Measurements from ENCODE around the gene SLC2A9. TPM values are rescaled to one million over a fixed set of nuclear protein-coding genes. Genes with fewer than 3 reads are reported as not detected.

Gene SLC2A9
- total and polyA plus RNA-seq, 2 of the 13 experiments (the other 11 are each of a cell fraction or from before 2014, with no cell fraction given), result 36.2 to 42.3 TPM

DNA sequence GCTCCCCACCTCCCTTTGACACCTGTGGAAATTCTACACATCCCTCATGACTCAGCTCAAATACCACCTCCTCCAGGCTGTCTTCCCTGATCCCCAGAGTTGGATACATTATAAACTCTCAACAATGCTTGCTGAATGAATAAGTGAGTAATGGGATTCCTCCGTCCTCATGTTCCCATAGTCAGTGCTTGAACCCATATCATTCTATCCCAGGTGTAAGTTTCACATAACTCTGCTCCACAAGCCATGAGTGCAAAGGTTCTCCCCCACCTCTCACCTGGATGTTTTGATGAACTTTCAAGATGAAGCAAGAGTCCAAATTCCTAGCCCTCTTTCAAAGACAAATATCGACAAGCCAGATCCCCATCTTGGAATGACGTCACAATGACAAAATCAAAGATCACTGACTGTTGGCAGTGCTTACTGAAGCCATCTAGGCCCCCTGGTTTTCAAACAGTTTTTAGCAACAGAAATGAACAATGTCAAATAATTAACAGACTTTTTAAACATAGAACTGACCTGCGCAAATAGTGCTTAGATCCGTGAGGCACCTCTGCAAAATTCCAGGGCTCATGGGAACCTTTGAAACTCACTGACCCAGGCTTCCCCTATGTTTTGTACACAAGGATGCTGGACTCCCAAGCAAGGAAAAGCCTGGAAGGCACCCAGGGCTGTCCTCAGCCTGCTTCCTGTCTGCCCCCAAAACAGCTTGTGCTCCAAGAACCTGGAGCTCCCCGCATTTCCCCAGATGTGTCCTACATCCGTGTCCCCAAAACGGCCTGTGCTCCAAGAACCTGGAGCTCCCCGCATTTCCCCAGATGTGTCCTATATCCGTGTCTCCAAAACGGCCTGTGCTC, 4.0 kb downstream of the SLC2A9 start (continued):
- TF ChIP-seq FOXP4 (CRISPR knock-in tag; IDR thresholded peaks at IDR 0.05), result peak; percentile 94
- TF ChIP-seq MAX (IDR thresholded peaks at IDR 0.05), result peak; percentile 72
- peak; percentile 70; the same call in 1 of the 2 replicates for TF ChIP-seq ZNF746 (CRISPR knock-in tag; IDR thresholded peaks at IDR 0.05)
- TF ChIP-seq, protein P1, sequence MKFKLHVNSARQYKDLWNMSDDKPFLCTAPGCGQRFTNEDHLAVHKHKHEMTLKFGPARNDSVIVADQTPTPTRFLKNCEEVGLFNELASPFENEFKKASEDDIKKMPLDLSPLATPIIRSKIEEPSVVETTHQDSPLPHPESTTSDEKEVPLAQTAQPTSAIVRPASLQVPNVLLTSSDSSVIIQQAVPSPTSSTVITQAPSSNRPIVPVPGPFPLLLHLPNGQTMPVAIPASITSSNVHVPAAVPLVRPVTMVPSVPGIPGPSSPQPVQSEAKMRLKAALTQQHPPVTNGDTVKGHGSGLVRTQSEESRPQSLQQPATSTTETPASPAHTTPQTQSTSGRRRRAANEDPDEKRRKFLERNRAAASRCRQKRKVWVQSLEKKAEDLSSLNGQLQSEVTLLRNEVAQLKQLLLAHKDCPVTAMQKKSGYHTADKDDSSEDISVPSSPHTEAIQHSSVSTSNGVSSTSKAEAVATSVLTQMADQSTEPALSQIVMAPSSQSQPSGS (CRISPR knock-in tag; IDR thresholded peaks at IDR 0.05), result peak; percentile 99
- TF ChIP-seq, protein P2, sequence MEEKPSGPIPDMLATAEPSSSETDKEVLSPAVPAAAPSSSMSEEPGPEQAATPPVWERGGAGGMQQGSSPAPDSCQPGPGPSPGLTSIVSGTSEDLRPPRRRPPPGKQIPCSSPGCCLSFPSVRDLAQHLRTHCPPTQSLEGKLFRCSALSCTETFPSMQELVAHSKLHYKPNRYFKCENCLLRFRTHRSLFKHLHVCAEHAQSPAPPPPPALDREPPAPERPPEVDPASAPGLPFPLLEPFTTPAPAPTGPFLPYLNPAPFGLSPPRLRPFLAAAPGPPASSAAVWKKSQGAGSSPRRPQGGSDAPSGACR (CRISPR knock-in tag; IDR thresholded peaks at IDR 0.05), result peak; percentile 78; the same call in 1 of the 2 replicates
- peak; percentile 22; the same call in 1 of the 2 replicates for TF ChIP-seq ZSCAN22 (CRISPR knock-in tag; IDR thresholded peaks at IDR 0.05)
- TF ChIP-seq, protein P3, sequence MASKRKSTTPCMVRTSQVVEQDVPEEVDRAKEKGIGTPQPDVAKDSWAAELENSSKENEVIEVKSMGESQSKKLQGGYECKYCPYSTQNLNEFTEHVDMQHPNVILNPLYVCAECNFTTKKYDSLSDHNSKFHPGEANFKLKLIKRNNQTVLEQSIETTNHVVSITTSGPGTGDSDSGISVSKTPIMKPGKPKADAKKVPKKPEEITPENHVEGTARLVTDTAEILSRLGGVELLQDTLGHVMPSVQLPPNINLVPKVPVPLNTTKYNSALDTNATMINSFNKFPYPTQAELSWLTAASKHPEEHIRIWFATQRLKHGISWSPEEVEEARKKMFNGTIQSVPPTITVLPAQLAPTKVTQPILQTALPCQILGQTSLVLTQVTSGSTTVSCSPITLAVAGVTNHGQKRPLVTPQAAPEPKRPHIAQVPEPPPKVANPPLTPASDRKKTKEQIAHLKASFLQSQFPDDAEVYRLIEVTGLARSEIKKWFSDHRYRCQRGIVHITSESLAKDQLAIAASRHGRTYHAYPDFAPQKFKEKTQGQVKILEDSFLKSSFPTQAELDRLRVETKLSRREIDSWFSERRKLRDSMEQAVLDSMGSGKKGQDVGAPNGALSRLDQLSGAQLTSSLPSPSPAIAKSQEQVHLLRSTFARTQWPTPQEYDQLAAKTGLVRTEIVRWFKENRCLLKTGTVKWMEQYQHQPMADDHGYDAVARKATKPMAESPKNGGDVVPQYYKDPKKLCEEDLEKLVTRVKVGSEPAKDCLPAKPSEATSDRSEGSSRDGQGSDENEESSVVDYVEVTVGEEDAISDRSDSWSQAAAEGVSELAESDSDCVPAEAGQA (IDR thresholded peaks at IDR 0.05; ENCODE audit: low read depth), result peak; percentile 83
- TF ChIP-seq, protein P3 (CRISPR knock-in tag; IDR thresholded peaks at IDR 0.05; ENCODE audit: borderline replicate concordance), result no peak

Data from HepG2 (cell line).